Measurements from ENCODE around the gene DLL3. TPM values are rescaled to one million over a fixed set of nuclear protein-coding genes. Genes with fewer than 3 reads are reported as not detected.
A peak's percentile ranks its signal among the peaks of the same experiment; 100 is the strongest.

DLL3 gene
- total and polyA plus RNA-seq, 9 of the 15 experiments (the other 6 are each of a cell fraction or from before 2014, with no cell fraction given) = 0.80 to 6.3 (median 1.2) TPM

- no peak for TF ChIP-seq GTF2B (IDR thresholded peaks at IDR 0.05; ENCODE audit: extremely low read depth, insufficient read length)
- no peak for TF ChIP-seq HMG20B (CRISPR knock-in tag; IDR thresholded peaks at IDR 0.05)
- TF ChIP-seq ZFPM2 (CRISPR knock-in tag; IDR thresholded peaks at IDR 0.05) = no peak
- TF ChIP-seq FOXA3 (CRISPR knock-in tag; conservative IDR thresholded peaks at IDR 0.05 in 1 of 2, IDR thresholded peaks at IDR 0.05 in 1 of 2) = 0 out of 4 replicates have a peak, but pooled peaks of 1 of the 2 experiments have one; percentile 29
- no peak; the same call in 1 of the 2 replicates for TF ChIP-seq SAFB (IDR thresholded peaks at IDR 0.05; ENCODE audit: borderline replicate concordance, low read depth, low read length)
- TF ChIP-seq MEF2A (IDR thresholded peaks at IDR 0.05; ENCODE audit: control insufficient read depth, low read depth, low read length) = no peak
- TF ChIP-seq CCAR2 (IDR thresholded peaks at IDR 0.05; ENCODE audit: low read depth, low read length) = no peak
- TF ChIP-seq CEBPZ (IDR thresholded peaks at IDR 0.05; ENCODE audit: borderline replicate concordance, low read depth, low read length) = no peak
- no peak for TF ChIP-seq HNRNPH1 (optimal IDR thresholded peaks at IDR 0.05; ENCODE audit: low read depth, low read length)
- no peak for TF ChIP-seq EZH2 (IDR thresholded peaks at IDR 0.05; ENCODE audit: borderline replicate concordance, low read depth, low read length)
- no peak for TF ChIP-seq HDAC3 (IDR thresholded peaks at IDR 0.05; ENCODE audit: borderline replicate concordance, partially characterized antibody)
- no peak for TF ChIP-seq ESRRB (CRISPR knock-in tag; IDR thresholded peaks at IDR 0.05; ENCODE audit: borderline replicate concordance)
- TF ChIP-seq HCFC1 (IDR thresholded peaks at IDR 0.05; ENCODE audit: low read depth, low read length) = no peak
- no peak for TF ChIP-seq MXD1 (CRISPR knock-in tag; IDR thresholded peaks at IDR 0.05; ENCODE audit: borderline replicate concordance, poor library complexity, severe bottlenecking)
- 0 out of 2 replicates have a peak, but pooled peaks have one; percentile 26 for TF ChIP-seq USF2 (CRISPR knock-in tag; IDR thresholded peaks at IDR 0.05)
Measured at GRCh38 chr19:39497996-39498797, 550 bp upstream of the DLL3 start (continued).

Data from K562 (cell line).